Spinal cord (tissue), 10 donors: ENCODE results near the gene PCID2. TPM values are rescaled to one million over a fixed set of nuclear protein-coding genes. Genes with fewer than 3 reads are reported as not detected.

Experiments
- DNase-seq, 6 donors: peaks; one replicate each; pipeline versions ENCODE4 v3.0.0 to v3.0.0-alpha.2; 2013 to 2015; ENCODE audit warnings: low spot score in 6 of 6, low read depth in 4 of 6
- H3K27ac ChIP-seq: one replicate; pipeline ENCODE4 v1.5.1; 2013; ENCODE audit warnings: low read depth, low read length, control low read depth
- H3K27me3 ChIP-seq: one replicate; pipeline ENCODE4 v1.6.1; 2013; ENCODE audit warnings: low read length; ENCODE audit not compliant: control insufficient read depth, insufficient read depth
- H3K36me3 ChIP-seq: one replicate; pipeline ENCODE4 v1.6.1; 2013; ENCODE audit warnings: low read length; ENCODE audit not compliant: control insufficient read depth, insufficient read depth
- H3K4me1 ChIP-seq: one replicate; pipeline ENCODE4 v1.6.1; 2013; ENCODE audit warnings: low read length; ENCODE audit not compliant: control insufficient read depth, insufficient read depth
- H3K4me3 ChIP-seq: one replicate; pipeline ENCODE4 v1.5.1; 2013; ENCODE audit warnings: low read depth, low read length, control low read depth
- H3K9me3 ChIP-seq: one replicate; pipeline ENCODE4 v1.6.1; 2013; ENCODE audit warnings: low read length; ENCODE audit not compliant: control insufficient read depth, insufficient read depth
- WGBS: methylation state at CpG from one replicate; pipeline ENCODE4 v1.1.5; 2013; ENCODE audit warnings: missing lambda C conversion rate; ENCODE audit not compliant: insufficient coverage; 5-methylcytosine and 5-hydroxymethylcytosine counted together
- polyA plus RNA-seq, 2 donors: library from polyadenylated mRNA; unstranded; fragments of 120-200 nt; gene quantifications; one replicate each; pipeline ENCODE4 v1.2.1, GENCODE V29; 2013; ENCODE audit not compliant: insufficient read length in 2 of 2
- total RNA-seq, 2 donors: library from RNA; depleted of rRNA in 1 of 2; stranded (reverse); fragments of 120-200 nt in 1 of 2; fragments of >200 nt in 1 of 2; gene quantifications; one replicate each; pipeline versions ENCODE4 v1.2.3 to v1.2.4, GENCODE V29; 2013 to 2014
- donor health status: healthy.

PCID2 gene
- total and polyA plus RNA-seq, 4 donors: 32.4 to 51.5 (median 45.4) TPM

- Histone ChIP-seq H3K4me1 (peaks cover 5% of the 10 kb centered on the region), H3K9me3 (no peaks in the 10 kb centered on the region), H3K36me3 (peaks cover 22% of the 10 kb centered on the region), H3K27ac (peak overlapping the region; percentile 97), H3K4me3 (peak overlapping the region; percentile 88), H3K27me3 (no peaks in the 10 kb centered on the region)
- under 1% methylated on average over 44 of the region's 44 CpGs for WGBS
- DNase-seq: peak in 1 of 6 donors; percentile 51
These were observed 514 bp downstream of the PCID2 start for GRCh38 chr13:113207890-113208420.

- Histone ChIP-seq H3K27ac (no peak overlapping the region), H3K4me3 (peak overlapping the region; percentile 88), H3K9me3 (no peaks in the 10 kb centered on the region), H3K4me1 (peaks cover 5% of the 10 kb centered on the region), H3K36me3 (peaks cover 22% of the 10 kb centered on the region), H3K27me3 (no peaks in the 10 kb centered on the region)
- no peak for DNase-seq
- WGBS: 46% methylated on average over 3 of the region's 3 CpGs
These were observed 1.0 kb downstream of the PCID2 start for GRCh38 chr13:113207460-113207859.

- H3K27ac ChIP-seq: no peak overlapping the region
- H3K36me3 ChIP-seq: peaks cover 15% of the 10 kb centered on the region
- H3K9me3 ChIP-seq: no peaks in the 10 kb centered on the region
- 100% methylated on average over 1 of the region's 5 CpGs for WGBS
- no peaks in the 10 kb centered on the region for H3K27me3 ChIP-seq
- H3K4me1 ChIP-seq: peaks cover 5% of the 10 kb centered on the region
- no peak for DNase-seq
- H3K4me3 ChIP-seq: no peak overlapping the region
These were observed 3.0 kb downstream of the PCID2 start for GRCh38 chr13:113205428-113205931.

- Histone ChIP-seq H3K27me3 (no peaks in the 10 kb centered on the region), H3K4me1 (peaks cover 5% of the 10 kb centered on the region), H3K36me3 (peaks cover 18% of the 10 kb centered on the region), H3K27ac (no peak overlapping the region), H3K4me3 (no peak overlapping the region), H3K9me3 (no peaks in the 10 kb centered on the region)
- no peak for DNase-seq
- WGBS: 99% methylated on average over 5 of the region's 5 CpGs
These were observed 4.1 kb downstream of the PCID2 start for GRCh38 chr13:113204378-113204734.

GRCh38 chr13:113203507-113204377 is 4.7 kb downstream of the PCID2 start:
- WGBS: 94% methylated on average over 12 of the region's 12 CpGs
- no peak overlapping the region for H3K27ac ChIP-seq
- peaks cover 18% of the 10 kb centered on the region for H3K36me3 ChIP-seq
- no peak overlapping the region for H3K4me3 ChIP-seq
- DNase-seq: no peak
- H3K4me1 ChIP-seq: peaks cover 5% of the 10 kb centered on the region
- H3K27me3 ChIP-seq: no peaks in the 10 kb centered on the region
- H3K9me3 ChIP-seq: no peaks in the 10 kb centered on the region

GRCh38 chr13:113202912-113203311 is 5.6 kb downstream of the PCID2 start:
- H3K27ac ChIP-seq: no peak overlapping the region

GRCh38 chr13:113201815-113202214 is 6.7 kb downstream of the PCID2 start:
- Histone ChIP-seq H3K27me3 (no peaks in the 10 kb centered on the region), H3K9me3 (no peaks in the 10 kb centered on the region), H3K4me1 (peaks cover 5% of the 10 kb centered on the region), H3K4me3 (no peak overlapping the region), H3K36me3 (peaks cover 22% of the 10 kb centered on the region), H3K27ac (no peak overlapping the region)
- DNase-seq: no peak
- WGBS: no CpG with 5 or more reads among the region's 2 CpGs

More at GRCh38 chr13:113202912-113203311, 5.6 kb downstream of the PCID2 start:
- H3K4me3 ChIP-seq: no peak overlapping the region
- DNase-seq: no peak
- H3K36me3 ChIP-seq: peaks cover 18% of the 10 kb centered on the region
- no peaks in the 10 kb centered on the region for H3K27me3 ChIP-seq
- peaks cover 5% of the 10 kb centered on the region for H3K4me1 ChIP-seq
- H3K9me3 ChIP-seq: no peaks in the 10 kb centered on the region
- WGBS: 93% methylated on average over 4 of the region's 4 CpGs

GRCh38 chr13:113196970-113197737 is 11.3 kb downstream of the PCID2 start:
- no peaks in the 10 kb centered on the region for H3K4me1 ChIP-seq
- no peak for DNase-seq
- no peak overlapping the region for H3K4me3 ChIP-seq
- H3K27ac ChIP-seq: no peak overlapping the region
- no peaks in the 10 kb centered on the region for H3K9me3 ChIP-seq
- H3K36me3 ChIP-seq: peaks cover 35% of the 10 kb centered on the region
- 89% methylated on average over 9 of the region's 9 CpGs for WGBS
- H3K27me3 ChIP-seq: no peaks in the 10 kb centered on the region

GRCh38 chr13:113195360-113195759 is 13.1 kb downstream of the PCID2 start:
- H3K4me3 ChIP-seq: no peak overlapping the region
- H3K27ac ChIP-seq: no peak overlapping the region
- peaks cover 38% of the 10 kb centered on the region for H3K36me3 ChIP-seq
- no peaks in the 10 kb centered on the region for H3K9me3 ChIP-seq
- 83% methylated on average over 1 of the region's 6 CpGs for WGBS
- no peaks in the 10 kb centered on the region for H3K4me1 ChIP-seq
- no peaks in the 10 kb centered on the region for H3K27me3 ChIP-seq
- no peak for DNase-seq
